WTC11 (cell line): Measurements from ENCODE around the gene SOCS6.

Experiments
- CBFB ChIP-seq: sonication (generic); formaldehyde crosslinking; IDR thresholded peaks from 2 replicates; pipeline ENCODE4 v1.8.1; 2022; ENCODE audit warnings: mild to moderate bottlenecking, low read depth, missing genetic modification reagents
- CTCF ChIP-seq: fragments of 200-600 bp; IDR thresholded peaks from 2 replicates; pipeline ENCODE4 v1.8.0; 2022; ENCODE audit warnings: antibody characterized with exemption
- ELF4 ChIP-seq: sonication (generic); formaldehyde crosslinking; IDR thresholded peaks from 2 replicates; pipeline ENCODE4 v1.8.1; 2022; ENCODE audit warnings: low read depth, mild to moderate bottlenecking, moderate library complexity, missing genetic modification reagents
- ESRRA ChIP-seq: sonication (generic); formaldehyde crosslinking; IDR thresholded peaks from 2 replicates; pipeline ENCODE4 v1.8.1; 2022; ENCODE audit warnings: mild to moderate bottlenecking, missing genetic modification reagents, borderline replicate concordance
- ETV6 ChIP-seq: sonication (generic); formaldehyde crosslinking; IDR thresholded peaks from 2 replicates; pipeline ENCODE4 v1.8.1; 2022; ENCODE audit warnings: mild to moderate bottlenecking, missing genetic modification reagents
- FOXJ3 ChIP-seq: sonication (generic); formaldehyde crosslinking; IDR thresholded peaks from 2 replicates; pipeline ENCODE4 v1.9.0; 2021; ENCODE audit warnings: missing genetic modification reagents, mild to moderate bottlenecking, borderline replicate concordance
- IRF2 ChIP-seq: sonication (generic); formaldehyde crosslinking; IDR thresholded peaks from 2 replicates; pipeline ENCODE4 v1.8.0; 2022; ENCODE audit warnings: low read depth, missing genetic modification reagents, borderline replicate concordance
- KAT7 ChIP-seq: sonication (generic); formaldehyde crosslinking; IDR thresholded peaks from 2 replicates; pipeline ENCODE4 v1.8.1; 2023; ENCODE audit warnings: missing genetic modification reagents, mild to moderate bottlenecking, borderline replicate concordance
- NR1H2 ChIP-seq: sonication (generic); formaldehyde crosslinking; IDR thresholded peaks from 2 replicates; pipeline ENCODE4 v1.9.0; 2021; ENCODE audit warnings: mild to moderate bottlenecking, moderate library complexity, missing genetic modification reagents
- NR2C2 ChIP-seq: sonication (generic); formaldehyde crosslinking; IDR thresholded peaks from 2 replicates; pipeline ENCODE4 v1.8.0; 2022; ENCODE audit warnings: mild to moderate bottlenecking, missing genetic modification reagents
- TEAD1 ChIP-seq: sonication (generic); formaldehyde crosslinking; IDR thresholded peaks from 2 replicates; pipeline ENCODE4 v1.8.0; 2022; ENCODE audit warnings: mild to moderate bottlenecking, missing genetic modification reagents
- ZNF281 ChIP-seq: sonication (generic); formaldehyde crosslinking; IDR thresholded peaks from 2 replicates; pipeline ENCODE4 v1.8.0; 2023; ENCODE audit warnings: mild to moderate bottlenecking, missing genetic modification reagents
- ZNF317 ChIP-seq: sonication (generic); formaldehyde crosslinking; IDR thresholded peaks from 2 replicates; pipeline ENCODE4 v1.8.1; 2023; ENCODE audit warnings: low read depth, mild to moderate bottlenecking, moderate library complexity, missing genetic modification reagents, borderline replicate concordance
- ZNF532 ChIP-seq: fragments of 250-450 bp; sonication (Bioruptor Pico); IDR thresholded peaks from 2 replicates; pipeline ENCODE4 v1.9.0; 2021; ENCODE audit warnings: mild to moderate bottlenecking, borderline replicate concordance

GRCh38 chr18:70310560-70311320 is 21.9 kb downstream of the SOCS6 start:
- no peak for TF ChIP-seq ELF4
- no peak for TF ChIP-seq ESRRA (CRISPR knock-in tag)
- no peak for TF ChIP-seq NR2C2
- no peak for TF ChIP-seq ZNF317 (CRISPR knock-in tag)
- TF ChIP-seq CTCF = no peak
- TF ChIP-seq FOXJ3 = no peak
- TF ChIP-seq CBFB (CRISPR knock-in tag) = no peak
- no peak for TF ChIP-seq ETV6 (CRISPR knock-in tag)
- TF ChIP-seq ZNF281 (CRISPR knock-in tag) = no peak
- no peak for TF ChIP-seq KAT7 (CRISPR knock-in tag)
- no peak for TF ChIP-seq IRF2 (CRISPR knock-in tag)
- no peak for TF ChIP-seq TEAD1 (CRISPR knock-in tag)
- TF ChIP-seq ZNF532 = no peak
- no peak for TF ChIP-seq NR1H2 (CRISPR knock-in tag)
